Measurements from ENCODE around the gene ITGB6. TPM values are rescaled to one million over a fixed set of nuclear protein-coding genes. Genes with fewer than 3 reads are reported as not detected.

ITGB6 gene
- total and polyA plus RNA-seq, 2 of the 4 experiments (the other 2 are of a cell fraction): under 0.01 TPM; not detected in 1

GRCh38 chr2:160126315-160126714 lies 73.8 kb downstream of the ITGB6 start:
- no peak overlapping the region for H3K18ac ChIP-seq (ENCODE audit: low read depth, low read length)
- H3K14ac ChIP-seq (replicated peaks; ENCODE audit: low read depth, low read length): no peak overlapping the region
- ATAC-seq (ENCODE audit: low read depth) (no peak), DNase-seq (no peak)
- H4K91ac ChIP-seq (ENCODE audit: insufficient read depth, low read depth, low read length): no peak overlapping the region
- CTCF ChIA-PET: no interaction called here
- H3K27ac ChIP-seq (ENCODE audit: insufficient read depth, low read length): no peak overlapping the region
- H2AK9ac ChIP-seq (replicated peaks; ENCODE audit: low read depth, low read length, poor library complexity): no peak overlapping the region
- no peak overlapping the region for H3K4me3 ChIP-seq (ENCODE audit: insufficient read depth, low read depth, low read length)
- no peaks in the 10 kb centered on the region for H4K20me1 ChIP-seq (ENCODE audit: insufficient read depth, low read length)
- H3K56ac ChIP-seq (ENCODE audit: extremely low read depth, insufficient read depth, low read length): no peak overlapping the region
- H3K4ac ChIP-seq (ENCODE audit: low read depth, low read length): no peak overlapping the region
- no peaks in the 10 kb centered on the region for H3K4me1 ChIP-seq (ENCODE audit: control insufficient read depth, insufficient read depth, low read length)
- H2BK15ac ChIP-seq (ENCODE audit: low read depth, low read length): no peak overlapping the region
- in situ Hi-C loops (cut with MboI; ENCODE audit: low sequenced_read_pairs) (no loop called here), intact Hi-C loops (cut with micrococcal nuclease) (no loop called here), dilution Hi-C loops (cut with HindIII; ENCODE audit: low sequenced_read_pairs, unreplicated experiment) (no loop called here)
- no peak overlapping the region for H2BK20ac ChIP-seq (ENCODE audit: low read depth, low read length)
- no peaks in the 10 kb centered on the region for H3K9me1 ChIP-seq (ENCODE audit: insufficient read depth, low read length)
- H3K23ac ChIP-seq (ENCODE audit: low read depth, low read length): no peak overlapping the region
- H3K79me1 ChIP-seq (ENCODE audit: low read depth in 1 of 2, low read length in 2 of 2): no peaks in the 10 kb centered on the region
- no peak overlapping the region for H2BK120ac ChIP-seq (ENCODE audit: low read depth, low read length)
- BruUV-seq (replicated peaks): no TSS peak
- H2AK5ac ChIP-seq (ENCODE audit: low read depth, low read length): no peak overlapping the region
- no peaks in the 10 kb centered on the region for H3K9me3 ChIP-seq (ENCODE audit: control insufficient read depth, insufficient read depth, low read length)
- peaks cover 8% of the 10 kb centered on the region for H3K27me3 ChIP-seq (ENCODE audit: control insufficient read depth, insufficient read depth, low read length)
- POLR2A ChIA-PET (ENCODE audit: unreplicated experiment): no interaction called here
- no peak overlapping the region for H2AFZ ChIP-seq (replicated peaks; ENCODE audit: low read length, poor library complexity)
- WGBS, 2 experiments (ENCODE audit: extremely low coverage in 2 of 2, insufficient read length in 1 of 2): 83% methylated on average over 1 of the region's 12 CpGs; no CpG with 5 or more reads in 1 of the 2 experiments
- H3K9ac ChIP-seq (ENCODE audit: low read depth, low read length): no peak overlapping the region
- no peaks in the 10 kb centered on the region for H3K36me3 ChIP-seq (ENCODE audit: control insufficient read depth, insufficient read depth, low read length)
- H2BK5ac ChIP-seq (ENCODE audit: low read depth, low read length, poor library complexity, severe bottlenecking): no peak overlapping the region
- H4K5ac ChIP-seq (ENCODE audit: low read depth, low read length): no peak overlapping the region
- no peak overlapping the region for H3K4me2 ChIP-seq (ENCODE audit: low read depth, low read length)
- no peak overlapping the region for H4K8ac ChIP-seq (ENCODE audit: low read depth in 2 of 2, low read length in 2 of 2)
- TF ChIP-seq MAZ (IDR thresholded peaks at IDR 0.05; ENCODE audit: borderline replicate concordance, low read depth, low read length): no peak
- TF ChIP-seq, protein P1, sequence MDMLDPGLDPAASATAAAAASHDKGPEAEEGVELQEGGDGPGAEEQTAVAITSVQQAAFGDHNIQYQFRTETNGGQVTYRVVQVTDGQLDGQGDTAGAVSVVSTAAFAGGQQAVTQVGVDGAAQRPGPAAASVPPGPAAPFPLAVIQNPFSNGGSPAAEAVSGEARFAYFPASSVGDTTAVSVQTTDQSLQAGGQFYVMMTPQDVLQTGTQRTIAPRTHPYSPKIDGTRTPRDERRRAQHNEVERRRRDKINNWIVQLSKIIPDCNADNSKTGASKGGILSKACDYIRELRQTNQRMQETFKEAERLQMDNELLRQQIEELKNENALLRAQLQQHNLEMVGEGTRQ (IDR thresholded peaks at IDR 0.05; ENCODE audit: low read depth, low read length): no peak
- no peak for TF ChIP-seq CEBPB (IDR thresholded peaks at IDR 0.05; ENCODE audit: low read depth, low read length)
- TF ChIP-seq BHLHE40 (IDR thresholded peaks at IDR 0.05; ENCODE audit: low read depth, low read length): no peak
- no peak for TF ChIP-seq RAD21 (IDR thresholded peaks at IDR 0.05; ENCODE audit: low read length)
- no peak for TF ChIP-seq CHD1 (IDR thresholded peaks at IDR 0.05; ENCODE audit: low read depth, low read length)
- no peak for TF ChIP-seq FOS (IDR thresholded peaks at IDR 0.05; ENCODE audit: low read depth, low read length)
- no peak for TF ChIP-seq RCOR1 (IDR thresholded peaks at IDR 0.05; ENCODE audit: insufficient replicate concordance, low read length)
- TF ChIP-seq POLR2A (IDR thresholded peaks at IDR 0.05; ENCODE audit: low read depth, low read length): no peak
- no peak for TF ChIP-seq MXI1 (IDR thresholded peaks at IDR 0.05; ENCODE audit: borderline replicate concordance, low read depth, low read length)
- TF ChIP-seq CTCF (conservative IDR thresholded peaks at IDR 0.05; ENCODE audit: low read depth, low read length): no peak
- TF ChIP-seq NFE2L2 (IDR thresholded peaks at IDR 0.05; ENCODE audit: low read depth, low read length): no peak
- TF ChIP-seq RFX5 (IDR thresholded peaks at IDR 0.05; ENCODE audit: low read depth, low read length): no peak
